T-helper 2 cell treated with Interferon-gamma antibody and Interleukin-4, amounts not matched to agents 100 ng/mL and 5 ng/mL, for 36 hours (primary cell): ENCODE measurements around the gene STK25. TPM values are rescaled to one million over a fixed set of nuclear protein-coding genes. Genes with fewer than 3 reads are reported as not detected.

ENCODE experiments used
- total RNA-seq: library from RNA; stranded (reverse); gene quantifications from 2 replicates; pipeline ENCODE4 v1.2.3, GENCODE V29; 2022

STK25 gene
- total RNA-seq, 1 donor from 2014 or later, result 110 TPM

Other genes starting within 250 kb of the STK25 start
- gene HDLBP, start 192.9 kb downstream of the STK25 start, total RNA-seq, result 224 and 240 TPM in 2 replicates
- 202 and 204 TPM in 2 replicates for gene SEPTIN2, start 192.7 kb downstream of the STK25 start, total RNA-seq
- 23.3 and 23.5 TPM in 2 replicates for gene FARP2, start 152.3 kb downstream of the STK25 start, total RNA-seq
- 0.05 TPM in 1 of 2 replicates, not detected in the other for gene BOK, start 50.2 kb upstream of the STK25 start, total RNA-seq
- 31.4 and 34.4 TPM in 2 replicates for gene THAP4, start 128.6 kb upstream of the STK25 start, total RNA-seq
- 89.4 and 93.2 TPM in 2 replicates for gene ATG4B, start 129.1 kb upstream of the STK25 start, total RNA-seq
- gene DTYMK, start 178.2 kb upstream of the STK25 start, total RNA-seq, result 84.7 and 85.7 TPM in 2 replicates
- gene ING5, start 193.5 kb upstream of the STK25 start, total RNA-seq, result 40.5 and 41.2 TPM in 2 replicates
- 24.3 and 28.3 TPM in 2 replicates for gene D2HGDH, start 226.0 kb upstream of the STK25 start, total RNA-seq